Right ventricle myocardium superior (tissue), 1 donor: Measurements from ENCODE around the gene NR6A1. TPM values are rescaled to one million over a fixed set of nuclear protein-coding genes. Genes with fewer than 3 reads are reported as not detected.
"Not testable (repeated sequence)": the region's sequence is repeated elsewhere in the genome, so short reads cannot be mapped to it uniquely, and the experiment has no call there.

Source experiments
- ATAC-seq: fragments of 200-7000 bp; cut with Tn5 transposase; one replicate; pipeline ENCODE4 v1.9.1; 2020; ENCODE audit warnings: mild to moderate bottlenecking; ENCODE audit not compliant: poor library complexity
- DNase-seq: peaks from one replicate; pipeline ENCODE4 v3.0.0-alpha.2; 2020
- intact Hi-C: fragments of 100-400 bp; cut with DNase I; formaldehyde crosslinking; loops from one replicate; pipeline ENCODE4 v1.11.2; 2022
- total RNA-seq: library from RNA; stranded (reverse); fragmentation: NEBNext Ultra II Directional; extraction: Animal tissue kit (Norgen Biotek cat#: 25700); gene quantifications from one replicate; pipeline ENCODE4 v1.2.1, GENCODE V29; 2021
- donor health status: DM: no; HTN: yes; CAD: no; lungs with severe emphysema.

The NR6A1 gene
- total RNA-seq, 1 donor from 2014 or later = 1.4 TPM

- DNase-seq (no peak), ATAC-seq (no peak)
- intact Hi-C loops = no loop called here
Observed at GRCh38 chr9:124743686-124744348, 27.3 kb downstream of the NR6A1 start.

- intact Hi-C loops = no loop called here
- DNase-seq (no peak), ATAC-seq (no peak)
Observed at GRCh38 chr9:124742940-124743339, 28.2 kb downstream of the NR6A1 start.

GRCh38 chr9:124741662-124742061 is 29.4 kb downstream of the NR6A1 start:
- intact Hi-C loops = no loop called here
- no peak for ATAC-seq
- no peak for DNase-seq

GRCh38 chr9:124741149-124741548 is 30.0 kb downstream of the NR6A1 start:
- no peak for ATAC-seq
- intact Hi-C loops = no loop called here
- no peak for DNase-seq

- intact Hi-C loops = no loop called here
- DNase-seq (no peak), ATAC-seq (no peak)
Observed at GRCh38 chr9:124739360-124739759, 31.8 kb downstream of the NR6A1 start.

- intact Hi-C loops, ATAC-seq, DNase-seq: not testable (repeated sequence)
Observed at GRCh38 chr9:124738075-124738474, 33.0 kb downstream of the NR6A1 start.

GRCh38 chr9:124735121-124735520 is 36.0 kb downstream of the NR6A1 start:
- DNase-seq (no peak), ATAC-seq (no peak)
- intact Hi-C loops = no loop called here

GRCh38 chr9:124734741-124735083 is 36.4 kb downstream of the NR6A1 start:
- intact Hi-C loops, ATAC-seq, DNase-seq: not testable (repeated sequence)

- DNase-seq (no peak), ATAC-seq (no peak)
- intact Hi-C loops = no loop called here
Observed at GRCh38 chr9:124733964-124734740, 37.0 kb downstream of the NR6A1 start.

- DNase-seq = no peak
- ATAC-seq = no peak
- intact Hi-C loops = no loop called here
Observed at GRCh38 chr9:124730772-124731171, 40.3 kb downstream of the NR6A1 start.

GRCh38 chr9:124726886-124727285 is 44.2 kb downstream of the NR6A1 start:
- ATAC-seq (no peak), DNase-seq (no peak)
- intact Hi-C loops = no loop called here

- ATAC-seq = peak; percentile 36
- intact Hi-C loops = no loop called here
- no peak for DNase-seq
Observed at GRCh38 chr9:124725068-124725452, 46.1 kb downstream of the NR6A1 start.

- intact Hi-C loops = no loop called here
- DNase-seq = no peak
- ATAC-seq = no peak
Observed at GRCh38 chr9:124724415-124725067, 46.6 kb downstream of the NR6A1 start.

- intact Hi-C loops = no loop called here
- ATAC-seq = no peak
- DNase-seq = no peak
Observed at GRCh38 chr9:124723352-124723751, 47.8 kb downstream of the NR6A1 start.

GRCh38 chr9:124721109-124721906 is 49.8 kb downstream of the NR6A1 start:
- intact Hi-C loops = no loop called here
- ATAC-seq = no peak

GRCh38 chr9:124720429-124721108 is 50.5 kb downstream of the NR6A1 start:
- no peak for ATAC-seq
- intact Hi-C loops = no loop called here
- no peak for DNase-seq

More at GRCh38 chr9:124721109-124721906, 49.8 kb downstream of the NR6A1 start:
- DNase-seq = no peak

GRCh38 chr9:124718928-124719327 is 52.2 kb downstream of the NR6A1 start:
- no peak for DNase-seq
- intact Hi-C loops = no loop called here
- no peak for ATAC-seq

- ATAC-seq (no peak), DNase-seq (no peak)
- intact Hi-C loops = no loop called here
Observed at GRCh38 chr9:124717597-124717996, 53.5 kb downstream of the NR6A1 start.

GRCh38 chr9:124716808-124717207 is 54.3 kb downstream of the NR6A1 start:
- intact Hi-C loops = no loop called here
- no peak for ATAC-seq
- DNase-seq = no peak
